ENCODE measurements around the gene PARP4. TPM values are rescaled to one million over a fixed set of nuclear protein-coding genes. Genes with fewer than 3 reads are reported as not detected.
"Not testable (repeated sequence)": the region's sequence is repeated elsewhere in the genome, so short reads cannot be mapped to it uniquely, and the experiment has no call there.

PARP4 gene
- total RNA-seq, 1 experiment from 2014 or later: 76.0 TPM

GRCh38 chr13:24511019-24511815 lies 1.4 kb downstream of the PARP4 start:
- H3K4me2 ChIP-seq (ENCODE audit: low read length): peak overlapping the region; percentile 77
- TF ChIP-seq EGR1 (IDR thresholded peaks at IDR 0.05; ENCODE audit: low read depth) (peak; percentile 25; the same call in 1 of the 2 replicates), ZFX (IDR thresholded peaks at IDR 0.05) (no peak), ATF3 (IDR thresholded peaks at IDR 0.05) (no peak), MAX (IDR thresholded peaks at IDR 0.05) (0 out of 2 replicates have a peak, but pooled peaks have one; percentile 12), SP1 (IDR thresholded peaks at IDR 0.05; ENCODE audit: low read depth) (no peak)
- H3K9ac ChIP-seq (ENCODE audit: low read length): peak overlapping the region; percentile 87
- DNase-seq (ENCODE audit: low read depth, low spot score) (peak; percentile 65), ATAC-seq (peak; percentile 53)
- H3K27ac ChIP-seq (ENCODE audit: low read depth, low read length): peak overlapping the region; percentile 97
- intact Hi-C loops (cut with micrococcal nuclease): no loop called here
- peaks cover 61% of the 10 kb centered on the region for H3K79me2 ChIP-seq (ENCODE audit: insufficient read depth, low read length)
- H3K27me3 ChIP-seq (ENCODE audit: insufficient read depth, low read length): no peaks in the 10 kb centered on the region
- H3K9me3 ChIP-seq (ENCODE audit: control insufficient read depth in 1 of 2, insufficient read depth in 1 of 2, low read depth in 1 of 2, low read length in 2 of 2): no peaks in the 10 kb centered on the region
- no peaks in the 10 kb centered on the region for H3K9me2 ChIP-seq (ENCODE audit: insufficient read depth)
- ChIA-PET POLR2A (interaction anchor here (0.8 to 1.7 kb wide), 2 partner anchors 8 to 9 kb away, joined by 3 to 11 read pairs; no protein-coding TSS in a partner anchor), CTCF (no interaction called here), RAD21 (ENCODE audit: low non-redundant PET in 1 of 2, low total read pairs in 2 of 2, uncharacterized antibody in 2 of 2, unreplicated experiment in 2 of 2) (no interaction called here)
- peaks cover 0 to 4% of the 10 kb centered on the region in 2 experiments; a peak in 1 of 4 replicates for H3K36me3 ChIP-seq (ENCODE audit: control insufficient read depth in 1 of 2, insufficient read depth in 2 of 2, low read length in 2 of 2)
- peaks cover 17 to 27% of the 10 kb centered on the region in 2 experiments for H3K4me1 ChIP-seq (ENCODE audit: control insufficient read depth in 1 of 2, insufficient read depth in 2 of 2, low read length in 2 of 2)
- H2AFZ ChIP-seq (ENCODE audit: low read depth, low read length, poor library complexity, severe bottlenecking): no peak overlapping the region
- TSS peak; percentile 56 for BruUV-seq (replicated peaks)
- H4K20me1 ChIP-seq (ENCODE audit: insufficient read depth): no peaks in the 10 kb centered on the region
- peak overlapping the region; percentile 68 to 87 for H3K4me3 ChIP-seq (replicated peaks in 1 of 2; ENCODE audit: low read depth in 1 of 2, low read length in 2 of 2)

- Histone ChIP-seq H3K9me3 (ENCODE audit: control insufficient read depth in 1 of 2, insufficient read depth in 1 of 2, low read depth in 1 of 2, low read length in 2 of 2) (no peaks in the 10 kb centered on the region), H3K79me2 (ENCODE audit: insufficient read depth, low read length) (peaks cover 98% of the 10 kb centered on the region), H3K4me2 (ENCODE audit: low read length) (no peak overlapping the region), H3K9ac (ENCODE audit: low read length) (no peak overlapping the region), H4K20me1 (ENCODE audit: insufficient read depth) (no peaks in the 10 kb centered on the region), H3K4me3 (replicated peaks in 1 of 2; ENCODE audit: low read depth in 1 of 2, low read length in 2 of 2) (no peak overlapping the region), H3K36me3 (ENCODE audit: control insufficient read depth in 1 of 2, insufficient read depth in 2 of 2, low read length in 2 of 2) (peaks cover 0 to 8% of the 10 kb centered on the region in 2 experiments; a peak in 2 of 4 replicates), H3K9me2 (ENCODE audit: insufficient read depth) (no peaks in the 10 kb centered on the region), H3K4me1 (ENCODE audit: control insufficient read depth in 1 of 2, insufficient read depth in 2 of 2, low read length in 2 of 2) (peaks cover 32 to 43% of the 10 kb centered on the region in 2 experiments), H2AFZ (ENCODE audit: low read depth, low read length, poor library complexity, severe bottlenecking) (no peak overlapping the region), H3K27ac (ENCODE audit: low read depth, low read length) (no peak overlapping the region; the same call in 1 of the 2 replicates), H3K27me3 (ENCODE audit: insufficient read depth, low read length) (no peaks in the 10 kb centered on the region)
- TF ChIP-seq JUND (IDR thresholded peaks at IDR 0.05): no peak
- POLR2A ChIA-PET: no interaction called here
- no TSS peak for BruUV-seq (replicated peaks)
- DNase-seq (ENCODE audit: low read depth, low spot score): no peak
- no peak for ATAC-seq
- RAD21 ChIA-PET (ENCODE audit: low non-redundant PET in 1 of 2, low total read pairs in 2 of 2, uncharacterized antibody in 2 of 2, unreplicated experiment in 2 of 2): no interaction called here
- CTCF ChIA-PET: no interaction called here
- intact Hi-C loops (cut with micrococcal nuclease): no loop called here
Observed at GRCh38 chr13:24506698-24507335, 5.8 kb downstream of the PARP4 start.

- ATAC-seq; H3K9me3 ChIP-seq (ENCODE audit: control insufficient read depth in 1 of 2, insufficient read depth in 1 of 2, low read depth in 1 of 2, low read length in 2 of 2); H3K4me3 ChIP-seq (replicated peaks in 1 of 2; ENCODE audit: low read depth in 1 of 2, low read length in 2 of 2); H3K9me2 ChIP-seq (ENCODE audit: insufficient read depth); DNase-seq (ENCODE audit: low read depth, low spot score); H3K27ac ChIP-seq (ENCODE audit: low read depth, low read length); H4K20me1 ChIP-seq (ENCODE audit: insufficient read depth); POLR2A ChIA-PET; CTCF ChIA-PET; H2AFZ ChIP-seq (ENCODE audit: low read depth, low read length, poor library complexity, severe bottlenecking); RAD21 ChIA-PET (ENCODE audit: low non-redundant PET in 1 of 2, low total read pairs in 2 of 2, uncharacterized antibody in 2 of 2, unreplicated experiment in 2 of 2); H3K9ac ChIP-seq (ENCODE audit: low read length); H3K4me2 ChIP-seq (ENCODE audit: low read length); H3K27me3 ChIP-seq (ENCODE audit: insufficient read depth, low read length); intact Hi-C loops (cut with micrococcal nuclease); BruUV-seq (replicated peaks): not testable (repeated sequence)
- H3K4me1 ChIP-seq (ENCODE audit: control insufficient read depth in 1 of 2, insufficient read depth in 2 of 2, low read length in 2 of 2): peaks cover 32 to 44% of the 10 kb centered on the region in 2 experiments
- H3K36me3 ChIP-seq (ENCODE audit: control insufficient read depth in 1 of 2, insufficient read depth in 2 of 2, low read length in 2 of 2): peaks cover 0 to 11% of the 10 kb centered on the region in 2 experiments; a peak in 2 of 4 replicates
- peaks cover 98% of the 10 kb centered on the region for H3K79me2 ChIP-seq (ENCODE audit: insufficient read depth, low read length)
Observed at GRCh38 chr13:24506283-24506682, 6.3 kb downstream of the PARP4 start.

Measured in HCT116 (cell line).